GM19351 (cell line): ENCODE results near the gene EBF4.

Experiments
- ATAC-seq: cut with Tn5 transposase; IDR thresholded peaks from one replicate; pipeline ENCODE4 v1.9.1; 2021; ENCODE audit warnings: mild to moderate bottlenecking, moderate library complexity; ENCODE audit not compliant: unreplicated experiment

EBF4 gene

GRCh38 chr20:2699775-2700413 lies 7.3 kb downstream of the EBF4 start:
- no peak for ATAC-seq

- ATAC-seq, result no peak
These were observed 8.5 kb downstream of the EBF4 start for GRCh38 chr20:2700913-2701620.

GRCh38 chr20:2701671-2702081 lies 9.1 kb downstream of the EBF4 start:
- no peak for ATAC-seq

GRCh38 chr20:2703716-2704475 lies 11.3 kb downstream of the EBF4 start:
- ATAC-seq, result no peak

- no peak for ATAC-seq
These were observed 13.5 kb downstream of the EBF4 start for GRCh38 chr20:2705931-2706645.

GRCh38 chr20:2706688-2707352 lies 14.2 kb downstream of the EBF4 start:
- ATAC-seq, result no peak

GRCh38 chr20:2707353-2708072 lies 14.9 kb downstream of the EBF4 start:
- ATAC-seq, result no peak

- ATAC-seq, result no peak
These were observed 15.5 kb downstream of the EBF4 start for GRCh38 chr20:2708073-2708415.

GRCh38 chr20:2708665-2709064 lies 16.1 kb downstream of the EBF4 start:
- no peak for ATAC-seq

- ATAC-seq, result no peak
These were observed 16.8 kb downstream of the EBF4 start for GRCh38 chr20:2709205-2709981.

- no peak for ATAC-seq
These were observed 20.7 kb downstream of the EBF4 start for GRCh38 chr20:2713285-2713684.

- no peak for ATAC-seq
These were observed 36.7 kb downstream of the EBF4 start for GRCh38 chr20:2729251-2729713.

- no peak for ATAC-seq
These were observed 37.2 kb downstream of the EBF4 start for GRCh38 chr20:2729791-2730190.

GRCh38 chr20:2734899-2735298 lies 42.3 kb downstream of the EBF4 start:
- ATAC-seq, result no peak

GRCh38 chr20:2736441-2736840 lies 43.9 kb downstream of the EBF4 start:
- no peak for ATAC-seq

GRCh38 chr20:2738331-2739041 lies 45.9 kb downstream of the EBF4 start:
- no peak for ATAC-seq

- ATAC-seq, result no peak
These were observed 46.4 kb downstream of the EBF4 start for GRCh38 chr20:2739042-2739398.

GRCh38 chr20:2740702-2741101 lies 48.1 kb downstream of the EBF4 start:
- ATAC-seq, result no peak

GRCh38 chr20:2741463-2741862 lies 48.9 kb downstream of the EBF4 start:
- ATAC-seq, result no peak
